HUES48 (cell line): ENCODE results near the gene KLF16.
"Not testable (repeated sequence)": the region's sequence is repeated elsewhere in the genome, so short reads cannot be mapped to it uniquely, and the experiment has no call there.

Source experiments
- H3K27ac ChIP-seq: one replicate; pipeline ENCODE4 v1.7.0; 2013; ENCODE audit warnings: low read depth, low read length, inconsistent platforms
- H3K27me3 ChIP-seq: 2 replicates; pipeline ENCODE4 v1.6.1; 2013; ENCODE audit warnings: mild to moderate bottlenecking, low read length; ENCODE audit not compliant: control insufficient read depth, insufficient read depth
- H3K36me3 ChIP-seq: 2 replicates; pipeline ENCODE4 v1.6.1; 2013; ENCODE audit warnings: low read length; ENCODE audit not compliant: control insufficient read depth, insufficient read depth
- H3K4me1 ChIP-seq: 2 replicates; pipeline ENCODE4 v1.6.1; 2013; ENCODE audit warnings: mild to moderate bottlenecking, low read length; ENCODE audit not compliant: control insufficient read depth, insufficient read depth
- H3K4me3 ChIP-seq: 2 replicates; pipeline ENCODE4 v1.5.1; 2013; ENCODE audit warnings: mild to moderate bottlenecking, low read depth, low read length
- H3K9ac ChIP-seq: 2 replicates; pipeline ENCODE4 v1.6.1; 2013; ENCODE audit warnings: mild to moderate bottlenecking, low read depth, low read length, moderate library complexity
- H3K9me3 ChIP-seq: 2 replicates; pipeline ENCODE4 v1.6.1; 2013; ENCODE audit warnings: low read length; ENCODE audit not compliant: control insufficient read depth, insufficient read depth

Gene KLF16

GRCh38 chr19:1876496-1877279, 13.3 kb upstream of the KLF16 start:
- not testable (repeated sequence) for H3K27me3 ChIP-seq, H3K9me3 ChIP-seq, H3K4me1 ChIP-seq
- H3K36me3 ChIP-seq = peaks cover 12% of the 10 kb centered on the region; the same call in 1 of the 2 replicates
- H3K4me3 ChIP-seq = peak overlapping the region; percentile 90
- H3K27ac ChIP-seq = peak overlapping the region; percentile 92
- H3K9ac ChIP-seq = peak overlapping the region; percentile 83; the same call in 1 of the 2 replicates

GRCh38 chr19:1875646-1876495, 12.5 kb upstream of the KLF16 start:
- H3K27ac ChIP-seq = peak overlapping the region; percentile 92
- no peaks in the 10 kb centered on the region for H3K27me3 ChIP-seq
- peaks cover 7% of the 10 kb centered on the region; the same call in 1 of the 2 replicates for H3K4me1 ChIP-seq
- no peaks in the 10 kb centered on the region for H3K9me3 ChIP-seq
- peak overlapping the region; percentile 90 for H3K4me3 ChIP-seq
- H3K36me3 ChIP-seq = peaks cover 12% of the 10 kb centered on the region; the same call in 1 of the 2 replicates
- peak overlapping the region; percentile 83 for H3K9ac ChIP-seq

DNA sequence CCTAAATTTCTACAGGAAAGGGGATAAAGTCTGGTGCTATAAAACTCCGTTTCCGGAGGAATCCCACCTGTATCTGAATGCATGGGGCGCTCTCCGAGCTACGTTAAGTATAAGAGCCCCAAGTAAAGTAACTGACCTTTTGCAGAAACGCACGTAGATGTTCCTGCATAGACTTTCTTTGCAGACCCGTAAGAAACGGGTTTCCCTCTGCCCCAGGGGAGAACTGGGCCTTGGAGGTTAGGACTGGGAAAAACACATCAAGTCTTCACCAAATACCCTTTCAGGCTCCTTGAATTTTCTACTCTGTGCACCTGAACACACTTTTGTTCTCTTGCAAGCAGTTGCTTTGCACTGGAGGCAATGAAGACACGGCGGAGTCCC, 11.9 kb upstream of the KLF16 start:
- H3K27me3 ChIP-seq, H3K4me1 ChIP-seq, H3K9me3 ChIP-seq: not testable (repeated sequence)
- peak overlapping the region; percentile 90 for H3K4me3 ChIP-seq
- H3K27ac ChIP-seq = peak overlapping the region; percentile 92
- peak overlapping the region; percentile 83 for H3K9ac ChIP-seq
- H3K36me3 ChIP-seq = peaks cover 12% of the 10 kb centered on the region; the same call in 1 of the 2 replicates

GRCh38 chr19:1874554-1875185, 11.3 kb upstream of the KLF16 start:
- H3K4me3 ChIP-seq = peak overlapping the region; percentile 90
- peaks cover 7% of the 10 kb centered on the region; the same call in 1 of the 2 replicates for H3K4me1 ChIP-seq
- H3K9ac ChIP-seq = no peak overlapping the region
- no peaks in the 10 kb centered on the region for H3K27me3 ChIP-seq
- no peak overlapping the region for H3K27ac ChIP-seq
- no peaks in the 10 kb centered on the region for H3K9me3 ChIP-seq
- H3K36me3 ChIP-seq = peaks cover 12% of the 10 kb centered on the region; the same call in 1 of the 2 replicates

GRCh38 chr19:1873524-1874473, 10.4 kb upstream of the KLF16 start:
- Histone ChIP-seq H3K4me1 (peaks cover 7% of the 10 kb centered on the region; the same call in 1 of the 2 replicates), H3K27ac (no peak overlapping the region), H3K4me3 (peak overlapping the region; percentile 90; the same call in 1 of the 2 replicates), H3K36me3 (peaks cover 12% of the 10 kb centered on the region; the same call in 1 of the 2 replicates), H3K27me3 (no peaks in the 10 kb centered on the region), H3K9ac (no peak overlapping the region; the same call in 1 of the 2 replicates), H3K9me3 (no peaks in the 10 kb centered on the region)

GRCh38 chr19:1872807-1873523, 9.6 kb upstream of the KLF16 start:
- Histone ChIP-seq H3K27me3 (no peaks in the 10 kb centered on the region), H3K36me3 (peaks cover 12% of the 10 kb centered on the region; the same call in 1 of the 2 replicates), H3K9ac (no peak overlapping the region), H3K4me3 (no peak overlapping the region), H3K4me1 (peaks cover 7% of the 10 kb centered on the region; the same call in 1 of the 2 replicates), H3K9me3 (no peaks in the 10 kb centered on the region), H3K27ac (no peak overlapping the region)

DNA sequence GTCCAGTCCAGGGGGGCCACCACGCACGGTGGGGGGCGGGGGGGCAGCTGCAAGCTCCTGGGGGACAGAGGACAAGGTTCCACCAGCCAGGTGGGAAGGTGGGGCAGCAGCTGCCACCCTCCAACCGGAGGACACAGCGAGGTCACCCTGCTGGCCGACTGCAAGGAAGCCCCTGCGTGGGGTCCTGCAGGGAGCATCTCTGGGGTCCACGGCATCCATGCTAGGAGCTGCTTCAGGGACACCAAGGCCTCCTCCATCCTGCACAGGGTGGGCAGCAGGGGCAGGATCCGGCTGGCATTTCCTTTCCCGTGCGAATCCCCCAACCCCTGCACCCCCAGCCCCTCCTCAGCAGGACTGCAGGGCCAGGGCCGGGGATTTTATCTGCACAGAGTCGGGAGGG, 8.3 kb upstream of the KLF16 start:
- peaks cover 7% of the 10 kb centered on the region; the same call in 1 of the 2 replicates for H3K4me1 ChIP-seq
- no peak overlapping the region for H3K27ac ChIP-seq
- no peak overlapping the region for H3K4me3 ChIP-seq
- H3K9ac ChIP-seq = no peak overlapping the region
- H3K27me3 ChIP-seq = no peaks in the 10 kb centered on the region
- H3K9me3 ChIP-seq = no peaks in the 10 kb centered on the region
- H3K36me3 ChIP-seq = peaks cover 12% of the 10 kb centered on the region; the same call in 1 of the 2 replicates

DNA sequence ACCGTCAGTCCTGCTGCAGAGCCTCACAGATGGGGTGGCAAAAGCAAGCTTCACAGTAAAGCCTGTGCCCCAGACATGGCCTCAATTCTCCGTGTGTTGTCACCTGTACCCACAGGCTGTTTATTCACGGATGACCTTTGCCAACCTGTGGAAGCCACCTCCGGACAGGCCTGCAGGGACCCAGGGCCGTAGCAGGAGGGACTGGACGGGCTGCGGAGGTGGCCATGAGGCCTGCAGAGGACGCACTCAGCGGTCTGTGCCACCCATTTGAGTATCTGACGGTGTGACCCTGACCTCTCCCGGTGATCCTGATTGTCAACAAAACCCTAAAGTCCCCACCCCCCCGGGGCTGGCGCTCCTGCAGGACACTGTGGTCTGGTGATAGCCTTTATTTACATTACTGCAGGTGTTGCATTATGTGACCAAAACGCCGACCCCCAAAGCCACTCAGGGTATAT, 7.8 kb upstream of the KLF16 start:
- Histone ChIP-seq H3K27ac (no peak overlapping the region), H3K4me3 (no peak overlapping the region), H3K36me3 (peaks cover 12% of the 10 kb centered on the region; the same call in 1 of the 2 replicates), H3K9ac (no peak overlapping the region), H3K9me3 (no peaks in the 10 kb centered on the region), H3K27me3 (no peaks in the 10 kb centered on the region), H3K4me1 (peaks cover 7% of the 10 kb centered on the region; the same call in 1 of the 2 replicates)

DNA sequence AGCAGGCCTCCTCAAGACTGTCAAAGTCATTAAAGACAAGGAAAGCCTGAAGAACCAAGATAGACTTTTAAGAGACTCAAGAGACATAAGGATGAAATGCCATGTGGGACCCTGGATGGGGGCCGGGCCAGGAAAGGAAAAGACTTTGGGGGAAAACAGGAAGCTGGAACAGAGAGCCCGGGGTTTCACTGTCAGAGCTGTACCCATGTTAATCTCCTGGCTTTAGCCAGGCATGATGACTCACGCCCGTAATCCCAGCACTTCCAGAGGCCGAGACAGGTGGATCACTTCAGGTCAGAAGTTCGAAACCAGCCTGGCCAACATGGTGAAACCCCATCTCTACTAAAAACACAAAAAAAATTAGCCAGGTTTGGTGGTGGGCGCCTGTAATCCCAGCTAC, 5.6 kb upstream of the KLF16 start:
- Histone ChIP-seq H3K9ac (no peak overlapping the region), H3K4me3 (no peak overlapping the region), H3K27ac (no peak overlapping the region), H3K27me3 (no peaks in the 10 kb centered on the region), H3K4me1 (no peaks in the 10 kb centered on the region), H3K36me3 (peaks cover 12% of the 10 kb centered on the region; the same call in 1 of the 2 replicates), H3K9me3 (no peaks in the 10 kb centered on the region)
